Stimulated activated CD4-positive, alpha-beta T cell treated with anti-CD3 and anti-CD28 coated beads, Interleukin-12 subunit alpha, Interleukin-12 subunit beta, amount 100 ng/mL, for 48 hours (primary cell): ENCODE measurements around the gene EIF3L.

ENCODE experiments used
- DNase-seq, 3 donors: peaks; one replicate each; pipeline ENCODE4 v3.0.0-alpha.2; 2020; ENCODE audit warnings: low read depth in 2 of 3, low spot score in 1 of 3

The EIF3L gene

GRCh38 chr22:37850801-37851200 is 1.6 kb downstream of the EIF3L start:
- DNase-seq, result no peak

DNA sequence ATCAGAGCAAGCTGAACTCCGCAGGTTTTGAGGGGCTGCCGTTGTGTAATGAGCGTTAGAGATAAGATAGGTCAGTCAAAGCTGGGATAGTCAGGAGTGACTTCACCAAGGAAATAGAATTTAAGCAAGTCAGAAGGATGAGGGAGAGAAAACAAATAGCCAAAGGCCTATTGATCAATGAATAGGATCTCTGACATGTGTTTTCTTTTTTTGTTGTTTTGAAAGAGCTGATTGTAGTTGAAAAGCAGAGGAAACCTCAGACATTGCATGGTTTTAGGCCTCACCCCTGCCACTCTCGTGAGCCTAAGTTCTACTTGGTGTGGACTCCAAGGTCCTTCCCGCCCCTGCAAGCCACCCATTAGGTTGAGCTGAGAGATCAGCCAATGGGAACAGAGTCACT is 3.2 kb downstream of the EIF3L start:
- no peak for DNase-seq

DNA sequence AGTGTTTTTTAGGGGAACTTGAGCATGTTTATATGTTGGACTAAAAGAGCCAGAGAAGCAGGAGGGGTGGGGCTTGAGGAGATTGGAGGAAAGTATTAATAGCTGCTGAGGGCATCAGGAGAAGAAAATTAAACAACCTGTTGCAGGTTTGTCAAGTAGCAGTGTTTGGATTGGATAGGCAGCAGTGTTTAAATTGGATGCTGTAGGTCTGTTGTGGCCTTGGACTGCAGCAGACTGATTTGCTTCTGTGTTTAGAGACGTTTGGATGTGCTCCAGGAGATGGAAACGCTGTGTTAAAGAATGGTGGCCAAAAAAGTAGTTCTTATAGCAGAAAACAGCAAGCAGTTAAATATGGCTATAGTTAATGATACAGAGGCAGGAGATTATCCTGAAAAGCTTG is 5.7 kb downstream of the EIF3L start:
- no peak for DNase-seq

DNA sequence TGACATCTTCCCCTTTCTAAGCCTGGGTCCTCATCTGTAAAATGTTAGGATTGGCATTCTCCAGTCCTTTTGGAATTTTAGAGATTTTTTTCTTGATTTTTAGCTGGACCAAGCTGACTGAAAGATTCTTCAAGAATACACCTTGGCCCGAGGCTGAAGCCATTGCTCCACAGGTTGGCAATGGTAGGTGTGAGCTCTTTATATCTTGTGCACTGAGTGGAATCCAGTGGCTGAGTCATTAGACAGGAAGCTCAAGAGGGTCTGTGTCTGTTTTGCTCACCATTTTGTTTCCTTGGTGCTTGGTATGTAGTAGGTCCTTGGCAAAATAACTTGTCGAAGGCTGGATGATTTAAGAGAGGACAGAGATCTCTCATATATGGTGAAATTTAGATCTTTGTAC is 6.2 kb downstream of the EIF3L start:
- no peak for DNase-seq

DNA sequence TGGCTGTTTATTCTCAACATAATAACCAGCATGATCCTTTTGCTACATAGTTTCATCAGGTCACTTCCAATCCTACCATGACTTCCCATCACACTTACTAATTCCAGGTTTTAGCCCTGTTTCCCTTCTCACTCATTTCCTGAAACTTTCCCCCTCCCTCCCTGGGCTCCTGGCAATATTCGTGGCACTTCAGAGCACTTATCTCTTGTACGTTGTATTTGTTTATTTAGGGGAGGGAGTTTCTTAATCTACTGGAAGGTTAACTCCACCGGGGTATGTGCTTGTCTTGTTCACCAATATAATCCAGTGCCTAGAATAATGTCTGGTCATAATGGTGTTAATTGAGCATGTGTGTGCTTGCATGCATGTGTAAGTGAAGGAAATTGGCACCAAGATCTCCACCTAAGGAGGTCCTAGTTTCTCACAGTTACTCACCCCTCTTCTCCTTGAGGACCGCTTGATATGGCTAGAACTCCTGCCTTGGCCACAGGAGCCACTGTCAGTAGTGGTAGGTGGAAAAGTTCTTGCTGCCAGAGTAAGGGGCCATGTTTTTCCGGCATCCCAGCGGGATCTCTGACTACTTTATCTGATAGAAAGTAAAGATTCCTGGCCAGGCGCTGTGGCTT is 11.7 kb downstream of the EIF3L start:
- DNase-seq, result no peak

- DNase-seq, result no peak
These were observed 13.5 kb downstream of the EIF3L start for GRCh38 chr22:37862570-37863325.

DNA sequence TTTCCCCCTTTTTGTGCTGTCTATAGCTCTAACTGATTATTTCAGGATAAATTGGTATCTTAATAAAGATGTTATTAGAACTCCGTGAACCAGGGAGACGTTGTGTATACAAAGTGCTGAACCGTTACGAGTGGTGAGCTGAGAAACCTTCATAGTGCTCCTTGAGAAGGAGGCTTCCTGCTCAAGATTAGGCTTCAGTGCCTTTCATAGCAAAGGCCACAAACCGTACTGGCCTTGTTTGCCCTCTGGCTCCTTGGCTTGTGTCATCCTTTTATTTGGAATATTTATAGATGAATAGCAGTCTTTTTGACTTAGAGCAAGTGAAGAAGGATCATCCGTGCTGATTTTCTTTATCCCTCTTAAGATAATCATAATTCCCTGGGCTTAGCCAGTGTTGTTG is 16.3 kb downstream of the EIF3L start:
- DNase-seq, result no peak

- DNase-seq, result no peak
These were observed 21.1 kb downstream of the EIF3L start for GRCh38 chr22:37870273-37870672.

DNA sequence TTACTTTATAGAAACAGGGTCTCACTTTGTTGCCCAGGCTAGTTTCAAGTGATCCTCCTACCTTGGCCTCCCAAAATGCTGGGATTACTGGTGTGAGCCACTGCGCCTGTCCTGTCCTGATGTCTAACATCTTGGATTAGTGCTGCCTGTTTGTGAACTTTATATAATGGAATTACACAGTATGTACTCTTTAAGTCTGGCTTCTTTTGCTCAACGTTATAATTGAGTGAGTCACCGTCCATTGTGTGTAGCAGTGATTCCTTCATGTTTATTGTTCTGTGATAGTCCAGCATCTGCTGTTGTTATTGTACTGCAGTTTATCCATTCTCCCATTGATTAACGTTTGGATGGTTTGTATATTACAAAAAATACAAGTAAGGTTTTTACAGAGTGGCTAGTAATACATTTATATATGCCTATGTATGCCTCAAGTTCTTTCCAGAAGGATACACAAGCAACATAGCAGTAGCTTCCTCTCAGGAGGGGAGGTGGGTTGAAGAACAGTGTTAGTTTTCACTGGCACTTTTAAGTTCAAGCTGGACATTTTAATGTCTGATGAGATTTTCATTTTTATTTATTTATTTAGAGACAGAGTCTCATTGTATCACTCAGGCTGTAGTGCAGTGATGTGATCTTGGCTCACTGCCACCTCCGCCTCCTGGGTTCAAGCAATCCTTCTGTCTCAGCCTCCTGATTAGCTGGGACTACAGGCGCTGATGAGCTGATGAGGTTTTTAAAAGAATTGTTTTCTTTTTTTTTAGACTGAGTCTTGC is 31.6 kb downstream of the EIF3L start:
- DNase-seq, result no peak

DNA sequence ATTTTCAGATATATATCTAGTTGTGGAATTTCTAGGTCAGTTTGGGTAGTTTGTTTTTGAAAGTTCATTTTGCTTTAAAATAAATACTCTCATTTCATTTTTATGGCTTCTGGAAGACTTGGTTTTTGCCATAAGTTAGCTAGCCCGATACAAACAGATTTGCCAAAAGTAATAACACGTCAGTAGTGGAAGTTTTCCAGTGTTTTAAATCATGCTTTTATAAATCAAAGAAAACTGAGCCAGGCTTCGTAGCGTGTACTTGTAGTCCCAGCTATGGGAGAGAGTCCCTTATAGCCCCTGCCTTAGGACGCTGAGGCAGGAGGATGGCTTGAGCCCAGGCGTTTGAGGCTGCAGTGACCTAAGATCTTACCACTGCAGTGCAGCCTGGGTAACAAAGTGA is 35.2 kb downstream of the EIF3L start:
- no peak for DNase-seq

- DNase-seq, result no peak
These were observed 38.6 kb downstream of the EIF3L start for GRCh38 chr22:37887584-37888378.

DNA sequence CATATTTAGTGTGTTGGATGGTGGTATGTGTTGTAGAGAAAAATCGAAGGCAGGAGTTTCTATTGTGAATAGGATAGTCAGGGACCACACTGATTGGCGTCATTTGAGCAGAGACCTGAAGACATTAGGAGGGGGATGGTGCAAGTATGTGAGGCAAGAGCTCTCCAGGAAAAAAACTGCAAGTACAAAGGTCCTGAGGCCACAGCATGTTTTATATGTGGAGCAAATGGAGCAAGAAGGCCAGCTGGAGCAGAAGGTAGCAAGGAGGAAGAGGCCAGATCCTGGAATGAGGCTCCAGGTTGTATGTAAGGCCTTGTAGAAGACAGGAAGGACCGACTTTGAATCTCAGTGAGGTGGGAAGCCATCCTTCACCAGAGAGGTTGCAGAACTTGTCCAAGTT is 42.7 kb downstream of the EIF3L start:
- no peak for DNase-seq

DNA sequence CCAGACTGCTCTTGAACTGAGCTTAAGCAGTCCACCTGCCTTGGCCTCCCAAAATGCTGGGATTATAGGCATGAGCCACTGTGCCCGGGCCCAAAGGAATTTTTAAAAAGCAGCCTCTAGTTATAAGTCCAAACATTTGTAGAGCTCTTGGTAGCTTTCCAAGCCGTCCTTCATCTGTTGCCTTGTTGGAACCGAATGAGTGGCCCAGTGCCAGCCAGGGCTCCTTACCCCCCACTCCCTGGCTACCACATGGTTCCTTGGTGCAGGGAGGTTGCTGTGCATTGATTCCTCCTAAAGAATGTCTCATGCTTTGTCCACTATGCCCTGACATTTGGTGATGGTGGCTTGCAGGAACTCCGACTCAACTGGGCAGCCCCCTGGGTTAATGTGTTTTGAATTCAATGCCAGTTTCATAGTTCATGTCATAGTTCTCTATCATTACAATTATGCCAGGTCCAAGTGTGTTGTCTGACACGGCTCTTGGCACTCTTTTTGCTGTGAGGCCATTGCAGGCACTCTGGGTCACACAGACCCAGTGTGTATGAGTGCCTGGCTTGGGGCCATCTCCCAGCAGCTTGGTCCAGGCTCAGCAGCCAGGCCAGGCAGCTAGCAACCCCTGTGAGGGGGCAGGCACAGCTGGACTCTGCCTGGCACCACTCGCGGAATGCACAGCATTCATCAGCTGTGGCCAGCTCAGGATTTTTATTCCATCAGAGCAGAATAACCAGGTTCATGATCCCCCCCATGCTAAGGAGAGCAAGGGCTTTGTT is 43.5 kb downstream of the EIF3L start:
- no peak for DNase-seq

GRCh38 chr22:37893583-37893983 is 44.4 kb downstream of the EIF3L start:
- DNase-seq, result no peak

GRCh38 chr22:37894939-37895670 is 45.9 kb downstream of the EIF3L start:
- DNase-seq, result no peak

DNA sequence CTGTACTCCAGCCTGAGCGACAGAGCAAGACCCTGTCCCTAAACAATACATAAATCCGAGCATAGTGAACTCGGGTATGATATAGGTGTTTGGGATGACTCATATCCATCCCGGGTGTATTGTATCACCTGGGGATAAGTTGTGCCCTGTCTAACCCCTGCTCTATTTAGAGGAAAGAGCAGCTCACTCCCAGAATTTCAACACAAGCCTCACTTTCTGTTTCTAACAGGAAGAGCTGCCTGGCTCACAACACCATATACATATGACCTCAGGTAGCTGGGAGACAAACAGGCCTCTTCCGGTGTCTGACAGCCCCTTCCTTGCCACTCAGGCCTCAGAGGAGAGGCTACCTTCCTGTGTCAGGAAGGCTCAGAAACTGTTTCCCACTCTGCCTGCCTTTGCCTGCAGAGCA is 47.0 kb downstream of the EIF3L start:
- DNase-seq, result no peak

DNA sequence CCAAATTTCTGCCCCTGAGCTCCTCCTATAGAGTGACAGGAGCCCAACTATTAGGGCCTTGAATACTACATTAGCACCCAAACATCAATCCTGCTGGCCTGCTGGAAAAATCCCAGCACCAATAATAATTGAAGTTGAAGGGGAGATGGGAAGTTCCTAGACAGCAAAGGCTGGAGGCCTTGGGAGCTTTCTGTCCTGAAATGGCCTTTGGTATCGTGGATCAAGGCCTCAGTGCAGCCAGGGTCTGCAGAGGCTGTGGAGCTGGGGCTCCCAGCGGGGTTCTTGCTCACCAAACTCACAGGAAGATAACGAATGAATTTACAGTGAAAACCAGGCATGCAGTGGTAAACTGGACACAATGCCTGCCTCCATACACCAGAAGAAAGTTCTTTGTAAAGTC is 47.7 kb downstream of the EIF3L start:
- DNase-seq, result no peak

- DNase-seq, result no peak
These were observed 48.6 kb downstream of the EIF3L start for GRCh38 chr22:37897807-37898206.

DNA sequence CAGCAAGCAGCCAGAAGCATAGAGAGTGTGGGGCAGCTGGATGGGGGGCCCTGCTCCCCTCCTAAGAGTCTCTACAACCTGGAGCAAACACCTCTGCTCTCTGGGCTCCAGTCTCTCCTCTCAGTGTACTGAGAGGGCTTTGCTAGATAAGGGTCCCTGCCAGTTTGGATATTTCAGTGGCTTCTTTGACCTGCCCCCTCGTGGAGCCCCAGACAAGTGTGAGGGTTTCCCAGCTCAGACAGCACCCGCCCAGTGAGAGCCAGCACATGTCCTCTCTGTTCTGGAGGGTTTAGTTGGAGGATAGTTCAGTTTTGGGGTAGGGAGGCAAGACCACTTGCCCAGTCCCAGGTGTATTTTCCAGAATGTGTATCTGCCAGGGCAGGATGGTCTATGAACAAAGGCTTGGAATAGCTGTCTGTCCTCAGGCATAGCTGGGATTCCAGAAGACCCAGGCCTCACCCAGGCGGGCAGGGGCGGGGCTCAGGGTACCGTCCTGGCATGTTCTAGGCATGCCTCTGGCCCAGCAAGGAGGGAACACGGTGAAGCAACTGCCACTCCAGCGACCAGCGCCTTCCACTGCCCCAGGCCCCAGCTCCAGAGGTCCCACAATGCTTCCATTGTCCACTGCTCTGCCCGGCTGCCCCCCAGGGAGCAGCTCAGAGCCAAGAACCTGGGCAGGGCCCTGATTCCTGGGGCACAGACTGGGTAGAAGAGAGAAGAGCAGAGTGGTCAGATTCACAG is 49.4 kb downstream of the EIF3L start:
- DNase-seq, result no peak
